Measurements from ENCODE around the gene GLI1. TPM values are rescaled to one million over a fixed set of nuclear protein-coding genes. Genes with fewer than 3 reads are reported as not detected.
"Not testable (repeated sequence)": the region's sequence is repeated elsewhere in the genome, so short reads cannot be mapped to it uniquely, and the experiment has no call there.

The GLI1 gene
- total RNA-seq, 1 donor from 2014 or later = 0.93 TPM

- no peak for DNase-seq
- Histone ChIP-seq H3K4me1 (no peaks in the 10 kb centered on the region), H3K36me3 (peaks cover 77% of the 10 kb centered on the region), H3K9me3 (replicated peaks) (no peaks in the 10 kb centered on the region), H3K27ac (replicated peaks) (no peak overlapping the region), H3K27me3 (ENCODE audit: low read depth) (no peaks in the 10 kb centered on the region), H3K4me3 (no peak overlapping the region)
- no peak for TF ChIP-seq CTCF (IDR thresholded peaks at IDR 0.05; ENCODE audit: borderline replicate concordance)
- intact Hi-C loops (cut with micrococcal nuclease) = no loop called here
Observed at GRCh38 chr12:57498571-57498970, 39.0 kb downstream of the GLI1 start.

- no peak overlapping the region for H3K27ac ChIP-seq (replicated peaks)
- intact Hi-C loops (cut with micrococcal nuclease) = no loop called here
- H3K36me3 ChIP-seq = peaks cover 89% of the 10 kb centered on the region
- no peaks in the 10 kb centered on the region for H3K9me3 ChIP-seq (replicated peaks)
- no peaks in the 10 kb centered on the region for H3K27me3 ChIP-seq (ENCODE audit: low read depth)
- no peak for TF ChIP-seq CTCF (IDR thresholded peaks at IDR 0.05; ENCODE audit: borderline replicate concordance)
- H3K4me3 ChIP-seq = no peak overlapping the region
- no peaks in the 10 kb centered on the region for H3K4me1 ChIP-seq
- no peak for DNase-seq
Observed at GRCh38 chr12:57500213-57500612, 40.6 kb downstream of the GLI1 start.

GRCh38 chr12:57502311-57502969 lies 42.9 kb downstream of the GLI1 start:
- H3K27me3 ChIP-seq (ENCODE audit: low read depth); intact Hi-C loops (cut with micrococcal nuclease); H3K9me3 ChIP-seq (replicated peaks); DNase-seq; H3K4me1 ChIP-seq; H3K4me3 ChIP-seq; H3K27ac ChIP-seq (replicated peaks): not testable (repeated sequence)
- peaks cover 87% of the 10 kb centered on the region for H3K36me3 ChIP-seq

- H3K27ac ChIP-seq (replicated peaks); H3K4me3 ChIP-seq; H3K4me1 ChIP-seq; H3K27me3 ChIP-seq (ENCODE audit: low read depth); H3K9me3 ChIP-seq (replicated peaks); intact Hi-C loops (cut with micrococcal nuclease); DNase-seq: not testable (repeated sequence)
- H3K36me3 ChIP-seq = peaks cover 72% of the 10 kb centered on the region
Observed at GRCh38 chr12:57506541-57506940, 47.0 kb downstream of the GLI1 start.

GRCh38 chr12:57507796-57508195 lies 48.2 kb downstream of the GLI1 start:
- H3K27ac ChIP-seq (replicated peaks); intact Hi-C loops (cut with micrococcal nuclease); H3K27me3 ChIP-seq (ENCODE audit: low read depth); H3K9me3 ChIP-seq (replicated peaks); H3K4me1 ChIP-seq; DNase-seq; H3K4me3 ChIP-seq: not testable (repeated sequence)
- H3K36me3 ChIP-seq = peaks cover 73% of the 10 kb centered on the region

GRCh38 chr12:57511161-57511560 lies 51.6 kb downstream of the GLI1 start:
- Histone ChIP-seq H3K27ac (replicated peaks) (no peak overlapping the region), H3K27me3 (ENCODE audit: low read depth) (no peaks in the 10 kb centered on the region), H3K4me1 (peaks cover 8% of the 10 kb centered on the region), H3K4me3 (no peak overlapping the region), H3K9me3 (replicated peaks) (no peaks in the 10 kb centered on the region), H3K36me3 (peaks cover 73% of the 10 kb centered on the region)
- intact Hi-C loops (cut with micrococcal nuclease) = no loop called here
- TF ChIP-seq CTCF (IDR thresholded peaks at IDR 0.05; ENCODE audit: borderline replicate concordance) = no peak
- no peak for DNase-seq

GRCh38 chr12:57511588-57512325 lies 52.2 kb downstream of the GLI1 start:
- Histone ChIP-seq H3K4me1 (peaks cover 13% of the 10 kb centered on the region), H3K9me3 (replicated peaks) (no peaks in the 10 kb centered on the region), H3K27ac (replicated peaks) (no peak overlapping the region), H3K4me3 (no peak overlapping the region), H3K27me3 (ENCODE audit: low read depth) (no peaks in the 10 kb centered on the region), H3K36me3 (peaks cover 75% of the 10 kb centered on the region)
- TF ChIP-seq CTCF (IDR thresholded peaks at IDR 0.05; ENCODE audit: borderline replicate concordance) = no peak
- DNase-seq = no peak
- intact Hi-C loops (cut with micrococcal nuclease) = no loop called here
